Endothelial cell (in vitro differentiated cells): ENCODE measurements around the gene MTURN. TPM values are rescaled to one million over a fixed set of nuclear protein-coding genes. Genes with fewer than 3 reads are reported as not detected.

ENCODE experiments used
- DNase-seq: peaks from one replicate; pipeline ENCODE4 v3.0.0; 2021; ENCODE audit warnings: low spot score
- H3K27ac Mint-ChIP-seq: one replicate; pipeline ENCODE4 v1.8.0; 2021; ENCODE audit warnings: mixed read lengths, inconsistent platforms; ENCODE audit not compliant: unreplicated experiment
- H3K27me3 Mint-ChIP-seq: one replicate; pipeline ENCODE4 v1.8.0; 2021; ENCODE audit warnings: mild to moderate bottlenecking, moderate library complexity, mixed read lengths, inconsistent platforms; ENCODE audit not compliant: unreplicated experiment
- H3K36me3 Mint-ChIP-seq: one replicate; pipeline ENCODE4 v1.8.0; 2021; ENCODE audit warnings: mild to moderate bottlenecking, low read depth, mixed read lengths, inconsistent platforms; ENCODE audit not compliant: unreplicated experiment
- H3K4me1 Mint-ChIP-seq: one replicate; pipeline ENCODE4 v1.8.0; 2021; ENCODE audit warnings: mild to moderate bottlenecking, mixed read lengths, inconsistent platforms; ENCODE audit not compliant: unreplicated experiment
- H3K4me3 Mint-ChIP-seq: one replicate; pipeline ENCODE4 v1.8.0; 2021; ENCODE audit warnings: mild to moderate bottlenecking, mixed read lengths, inconsistent platforms; ENCODE audit not compliant: unreplicated experiment
- H3K9me3 Mint-ChIP-seq: one replicate; pipeline ENCODE4 v1.8.0; 2021; ENCODE audit warnings: mixed read lengths, inconsistent platforms; ENCODE audit not compliant: unreplicated experiment
- CTCF ChIP-seq: fragments of 200-600 bp; sonication (generic); IDR thresholded peaks from one replicate; pipeline ENCODE4 v1.5.0; 2021; ENCODE audit warnings: antibody characterized with exemption; ENCODE audit not compliant: unreplicated experiment
- total RNA-seq: library from RNA; stranded (reverse); fragmentation: NEBNext Ultra II Directional; extraction: Animal tissue kit (Norgen Biotek cat#: 25700); gene quantifications from one replicate; pipeline ENCODE4 v1.2.1, GENCODE V29; 2021; ENCODE audit not compliant: unreplicated experiment

The MTURN gene
- total RNA-seq, 1 donor from 2014 or later = 18.0 TPM

- Mint-ChIP-seq H3K36me3 (peaks cover 13% of the 10 kb centered on the region), H3K4me3 (no peak overlapping the region), H3K4me1 (peaks cover 32% of the 10 kb centered on the region), H3K9me3 (no peaks in the 10 kb centered on the region), H3K27me3 (peaks cover 5% of the 10 kb centered on the region), H3K27ac (no peak overlapping the region)
- DNase-seq = no peak
- no peak for TF ChIP-seq CTCF
These were observed 9.0 kb downstream of the MTURN start for GRCh38 chr7:30143748-30144251.

- Mint-ChIP-seq H3K9me3 (no peaks in the 10 kb centered on the region), H3K27me3 (peaks cover 5% of the 10 kb centered on the region), H3K4me3 (no peak overlapping the region), H3K27ac (no peak overlapping the region), H3K4me1 (peaks cover 31% of the 10 kb centered on the region), H3K36me3 (peaks cover 13% of the 10 kb centered on the region)
- DNase-seq = no peak
- TF ChIP-seq CTCF = no peak
These were observed 10.0 kb downstream of the MTURN start for GRCh38 chr7:30144657-30145306.

- Mint-ChIP-seq H3K4me1 (peaks cover 29% of the 10 kb centered on the region), H3K27ac (no peak overlapping the region), H3K4me3 (no peak overlapping the region), H3K36me3 (peaks cover 13% of the 10 kb centered on the region), H3K27me3 (peaks cover 5% of the 10 kb centered on the region), H3K9me3 (no peaks in the 10 kb centered on the region)
- DNase-seq = no peak
- TF ChIP-seq CTCF = no peak
These were observed 10.7 kb downstream of the MTURN start for GRCh38 chr7:30145426-30145970.

GRCh38 chr7:30146127-30146612 is 11.4 kb downstream of the MTURN start:
- no peak for TF ChIP-seq CTCF
- Mint-ChIP-seq H3K36me3 (peaks cover 13% of the 10 kb centered on the region), H3K9me3 (no peaks in the 10 kb centered on the region), H3K27ac (no peak overlapping the region), H3K27me3 (peaks cover 5% of the 10 kb centered on the region), H3K4me3 (no peak overlapping the region), H3K4me1 (peaks cover 22% of the 10 kb centered on the region)
- no peak for DNase-seq

- peaks cover 11% of the 10 kb centered on the region for H3K36me3 Mint-ChIP-seq
- H3K9me3 Mint-ChIP-seq = no peaks in the 10 kb centered on the region
- no peak overlapping the region for H3K27ac Mint-ChIP-seq
- TF ChIP-seq CTCF = no peak
- DNase-seq = no peak
- H3K4me1 Mint-ChIP-seq = peaks cover 16% of the 10 kb centered on the region
- H3K4me3 Mint-ChIP-seq = no peak overlapping the region
- peaks cover 4% of the 10 kb centered on the region for H3K27me3 Mint-ChIP-seq
These were observed 12.4 kb downstream of the MTURN start for GRCh38 chr7:30147223-30147622.
